GM21381 (cell line): ENCODE measurements around the gene ICAM5.

Experiments used
- ATAC-seq: cut with Tn5 transposase; IDR thresholded peaks from one replicate; pipeline ENCODE4 v1.9.1; 2021; ENCODE audit warnings: mild to moderate bottlenecking, moderate library complexity; ENCODE audit not compliant: unreplicated experiment

The ICAM5 gene

GRCh38 chr19:10291554-10292205 lies 1.9 kb downstream of the ICAM5 start:
- no peak for ATAC-seq

DNA sequence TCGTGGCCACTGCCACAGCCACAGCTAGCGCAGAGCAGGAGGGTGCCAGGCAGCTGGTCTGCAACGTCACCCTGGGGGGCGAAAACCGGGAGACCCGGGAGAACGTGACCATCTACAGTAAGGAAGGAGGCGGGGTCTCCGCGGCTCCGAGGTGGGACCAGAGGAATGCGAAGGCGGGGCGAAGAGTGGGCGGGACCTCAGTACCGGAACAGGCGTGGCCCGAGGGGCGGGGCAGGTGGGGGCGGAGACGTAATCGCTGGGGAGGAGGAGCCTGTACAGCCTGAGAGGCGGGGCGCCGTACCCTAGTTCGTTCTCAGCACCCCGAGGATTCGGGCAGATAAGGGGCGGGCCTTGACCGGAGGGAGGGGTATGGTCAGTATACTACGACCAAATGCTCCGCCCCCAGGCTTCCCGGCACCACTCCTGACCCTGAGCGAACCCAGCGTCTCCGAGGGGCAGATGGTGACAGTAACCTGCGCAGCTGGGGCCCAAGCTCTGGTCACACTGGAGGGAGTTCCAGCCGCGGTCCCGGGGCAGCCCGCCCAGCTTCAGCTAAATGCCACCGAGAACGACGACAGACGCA lies 2.5 kb downstream of the ICAM5 start:
- peak; percentile 40 for ATAC-seq

DNA sequence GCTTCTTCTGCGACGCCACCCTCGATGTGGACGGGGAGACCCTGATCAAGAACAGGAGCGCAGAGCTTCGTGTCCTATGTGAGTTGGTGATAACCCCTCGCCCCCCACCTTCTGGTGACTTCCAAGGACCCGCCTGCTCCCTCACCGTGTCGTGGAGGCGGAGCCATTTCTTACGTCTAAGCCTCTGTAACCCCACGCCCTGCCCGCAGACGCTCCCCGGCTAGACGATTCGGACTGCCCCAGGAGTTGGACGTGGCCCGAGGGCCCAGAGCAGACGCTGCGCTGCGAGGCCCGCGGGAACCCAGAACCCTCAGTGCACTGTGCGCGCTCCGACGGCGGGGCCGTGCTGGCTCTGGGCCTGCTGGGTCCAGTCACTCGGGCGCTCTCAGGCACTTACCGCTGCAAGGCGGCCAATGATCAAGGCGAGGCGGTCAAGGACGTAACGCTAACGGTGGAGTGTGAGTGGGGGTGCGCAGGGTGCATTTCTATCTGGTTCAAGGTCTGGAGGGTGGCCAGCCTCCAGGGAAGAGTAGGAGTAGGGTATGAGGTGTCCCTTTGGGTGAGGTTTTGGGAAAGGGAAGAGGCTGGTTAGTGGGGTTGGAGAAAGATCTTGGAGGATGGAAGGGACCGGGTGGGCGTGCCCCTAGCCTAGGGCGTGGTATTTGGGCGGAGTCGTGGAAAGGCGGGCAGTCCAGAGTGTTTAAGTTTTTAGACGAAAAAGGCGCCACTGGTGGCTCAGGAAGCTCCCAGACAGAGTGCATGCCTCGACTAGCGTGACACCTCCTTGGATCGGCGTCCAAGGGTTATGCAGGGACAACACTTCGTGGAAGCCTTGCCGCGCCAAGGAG lies 3.3 kb downstream of the ICAM5 start:
- ATAC-seq, result no peak

- ATAC-seq, result no peak
These were observed 4.0 kb downstream of the ICAM5 start for GRCh38 chr19:10293637-10294367.

- no peak for ATAC-seq
These were observed 4.6 kb downstream of the ICAM5 start for GRCh38 chr19:10294368-10294697.

DNA sequence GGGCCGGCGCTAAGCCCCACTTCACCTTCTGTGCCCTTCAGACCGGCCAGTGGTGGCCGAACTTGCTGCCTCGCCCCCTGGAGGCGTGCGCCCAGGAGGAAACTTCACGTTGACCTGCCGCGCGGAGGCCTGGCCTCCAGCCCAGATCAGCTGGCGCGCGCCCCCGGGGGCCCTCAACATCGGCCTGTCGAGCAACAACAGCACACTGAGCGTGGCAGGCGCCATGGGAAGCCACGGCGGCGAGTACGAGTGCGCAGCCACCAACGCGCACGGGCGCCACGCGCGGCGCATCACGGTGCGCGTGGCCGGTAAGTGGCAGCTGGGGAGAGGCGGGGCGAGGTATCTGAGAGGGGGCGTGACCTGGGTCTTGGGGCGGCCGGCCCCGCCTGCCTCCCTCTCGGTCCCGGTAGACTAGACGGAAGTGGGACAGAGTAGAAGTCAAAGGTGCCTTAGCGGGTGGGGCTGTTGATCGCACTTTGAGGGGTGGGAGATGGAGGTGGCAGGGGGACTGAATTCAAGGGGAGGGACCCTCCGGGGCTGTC lies 5.6 kb downstream of the ICAM5 start:
- ATAC-seq, result no peak

DNA sequence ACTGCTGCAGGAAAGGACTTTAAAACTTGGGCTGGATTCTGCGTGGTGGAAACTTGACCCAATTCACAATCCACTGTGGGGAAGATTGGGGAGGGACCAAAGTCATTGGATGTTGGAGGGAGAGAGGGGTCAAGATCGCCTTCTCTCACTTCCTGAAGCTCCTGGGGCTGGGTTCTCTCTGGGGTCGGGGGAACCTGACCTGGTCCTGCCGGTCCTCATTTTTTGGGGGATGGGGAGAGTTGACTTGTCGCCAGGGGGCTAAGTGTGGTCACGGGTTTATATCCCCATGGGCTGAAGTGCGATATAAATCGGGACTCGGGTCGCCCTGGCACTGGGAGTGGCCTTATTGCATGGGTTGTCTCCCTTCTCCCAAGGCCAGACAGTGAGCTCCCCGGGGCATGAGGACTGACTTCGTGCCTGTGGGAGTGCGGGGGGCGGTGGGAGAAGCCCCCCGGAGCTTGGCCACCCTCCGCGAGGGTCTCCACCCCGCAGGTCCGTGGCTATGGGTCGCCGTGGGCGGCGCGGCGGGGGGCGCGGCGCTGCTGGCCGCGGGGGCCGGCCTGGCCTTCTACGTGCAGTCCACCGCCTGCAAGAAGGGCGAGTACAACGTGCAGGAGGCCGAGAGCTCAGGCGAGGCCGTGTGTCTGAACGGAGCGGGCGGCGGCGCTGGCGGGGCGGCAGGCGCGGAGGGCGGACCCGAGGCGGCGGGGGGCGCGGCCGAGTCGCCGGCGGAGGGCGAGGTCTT lies 6.3 kb downstream of the ICAM5 start:
- no peak for ATAC-seq

DNA sequence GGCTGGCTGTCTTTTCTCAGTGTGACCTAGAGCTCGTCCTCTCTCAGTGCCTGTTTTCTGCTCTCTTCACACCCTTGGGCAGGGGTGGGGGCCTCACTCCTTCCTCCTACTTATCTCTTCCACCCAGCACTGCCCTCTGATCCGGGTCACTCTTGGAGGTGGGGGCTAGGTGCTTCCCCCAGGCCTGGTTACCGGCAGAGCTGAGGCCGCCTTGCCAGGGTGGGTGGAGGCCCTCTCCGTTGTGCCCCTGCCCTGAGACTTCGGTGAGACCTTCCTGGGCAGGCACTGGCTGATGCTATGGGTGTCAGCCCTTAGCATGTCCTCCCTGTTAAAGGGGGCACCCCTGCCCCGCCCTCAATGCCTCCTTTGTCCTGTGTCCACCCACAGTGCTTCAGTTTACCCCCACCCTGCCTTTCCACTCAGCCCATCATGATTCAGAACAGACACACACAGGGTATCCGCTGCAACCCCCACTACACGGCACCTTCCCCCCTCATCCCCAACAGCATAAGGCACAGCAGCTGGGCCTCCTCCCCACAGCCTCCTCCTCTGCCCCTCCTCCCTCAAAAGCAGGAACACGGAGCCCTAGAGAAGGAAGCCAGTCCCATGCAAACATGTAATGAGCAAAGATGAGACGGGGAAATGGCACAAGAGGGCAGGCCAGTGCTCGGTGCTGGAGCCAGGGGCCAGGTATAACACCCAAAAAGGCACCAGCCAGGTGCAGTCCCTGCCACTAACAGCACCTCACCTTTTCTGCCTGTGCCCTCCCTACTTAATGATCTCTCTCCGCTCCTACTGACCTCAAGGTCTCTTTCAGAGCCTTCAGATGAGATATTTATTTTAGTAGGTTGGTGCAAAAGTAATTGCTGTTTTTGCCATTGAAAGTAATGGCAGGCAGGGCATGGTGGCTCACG lies 10.1 kb downstream of the ICAM5 start:
- no peak for ATAC-seq

GRCh38 chr19:10305139-10305806 lies 15.5 kb downstream of the ICAM5 start:
- ATAC-seq, result no peak

DNA sequence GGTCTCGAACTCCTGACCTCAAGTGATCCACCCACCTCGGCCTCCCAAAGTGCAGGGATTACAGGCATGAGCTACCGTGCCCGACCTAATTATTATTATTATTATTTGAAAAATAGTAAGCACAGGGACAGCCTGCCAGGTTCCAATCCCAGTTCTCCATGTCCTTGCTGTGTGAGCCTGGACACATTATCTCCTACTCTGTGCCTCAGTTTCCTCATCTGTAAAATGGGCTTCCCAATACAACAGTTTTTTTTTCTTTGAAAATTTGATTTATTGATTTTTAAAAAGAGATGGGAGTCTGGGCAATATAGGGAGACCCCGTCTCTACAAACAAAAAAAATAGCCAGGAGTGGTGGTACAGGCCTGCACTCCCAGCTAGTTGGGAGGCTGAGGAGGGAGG lies 16.6 kb downstream of the ICAM5 start:
- ATAC-seq, result no peak

DNA sequence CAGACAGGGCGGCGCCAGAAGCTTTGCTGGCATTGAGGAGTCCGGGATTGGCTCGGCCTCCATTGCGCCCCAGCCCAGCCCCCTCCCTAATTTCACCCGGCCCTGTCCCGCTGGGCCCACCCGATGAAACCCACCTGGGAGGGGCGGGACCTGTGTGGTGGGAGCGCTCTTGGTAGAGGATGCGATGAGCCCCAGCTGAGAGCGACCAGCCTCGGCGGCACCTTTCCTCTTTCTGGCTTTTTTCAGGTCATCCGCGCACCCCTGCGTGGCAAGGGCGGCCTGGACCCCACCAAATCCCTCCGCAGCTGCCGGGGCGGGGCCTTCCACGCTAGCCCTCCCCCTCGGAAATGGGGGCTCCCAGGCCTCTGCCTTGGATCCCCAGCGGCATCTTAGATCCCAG lies 19.7 kb downstream of the ICAM5 start, which contains the start of gene ZGLP1:
TSS of gene ZGLP1 (minus strand) at position 393 of the 400 bp plus-strand sequence.
- ATAC-seq, result no peak

GRCh38 chr19:10315335-10316214 lies 25.8 kb downstream of the ICAM5 start, which contains the start of gene FDX2:
FDX2 (minus strand) TSS chr19:10316015; CDS start chr19:10315996, 19 bp downstream.
- ATAC-seq, result peak; percentile 81

- ATAC-seq, result peak; percentile 6
These were observed 26.7 kb downstream of the ICAM5 start for GRCh38 chr19:10316229-10317044.

DNA sequence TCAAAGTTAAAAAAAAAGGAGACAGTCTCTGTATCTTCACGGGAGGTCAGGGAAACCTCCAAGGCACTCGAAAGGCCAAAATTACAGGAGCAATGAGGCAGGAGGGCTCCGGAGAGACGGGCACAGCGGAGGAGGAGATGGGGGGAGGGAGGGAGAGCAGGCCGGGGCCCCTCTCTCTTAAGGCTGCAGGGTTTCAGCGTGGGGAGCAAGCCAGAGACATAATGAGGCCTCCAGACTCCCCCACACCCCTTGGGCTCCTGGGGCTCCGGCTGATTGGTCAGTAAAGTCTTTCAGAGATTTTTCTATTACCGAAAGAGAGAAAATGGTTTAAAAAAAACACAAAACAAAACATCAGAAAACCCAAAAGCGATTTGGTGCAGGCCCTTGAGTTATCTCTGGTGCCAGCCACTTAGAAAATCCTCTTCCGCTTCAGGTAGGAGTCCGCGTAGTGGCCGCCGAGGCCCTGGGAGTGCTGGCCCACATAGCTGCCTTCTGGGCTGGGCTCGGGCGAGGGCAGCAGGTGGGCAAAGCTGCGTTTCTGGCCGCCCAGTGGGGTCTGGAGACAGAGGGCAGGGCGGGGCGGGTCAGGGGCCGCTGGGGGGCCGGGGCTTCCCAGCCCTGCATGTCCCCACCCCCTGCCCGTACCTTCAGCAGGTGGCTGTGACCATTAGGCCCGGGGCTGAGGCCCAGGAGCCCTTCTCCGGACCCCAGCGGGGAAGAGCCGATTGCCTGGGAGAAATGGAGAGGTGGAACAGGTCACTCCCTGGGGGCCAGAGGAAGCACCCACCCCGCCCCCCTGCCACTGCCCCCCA lies 27.5 kb downstream of the ICAM5 start:
- ATAC-seq, result no peak

DNA sequence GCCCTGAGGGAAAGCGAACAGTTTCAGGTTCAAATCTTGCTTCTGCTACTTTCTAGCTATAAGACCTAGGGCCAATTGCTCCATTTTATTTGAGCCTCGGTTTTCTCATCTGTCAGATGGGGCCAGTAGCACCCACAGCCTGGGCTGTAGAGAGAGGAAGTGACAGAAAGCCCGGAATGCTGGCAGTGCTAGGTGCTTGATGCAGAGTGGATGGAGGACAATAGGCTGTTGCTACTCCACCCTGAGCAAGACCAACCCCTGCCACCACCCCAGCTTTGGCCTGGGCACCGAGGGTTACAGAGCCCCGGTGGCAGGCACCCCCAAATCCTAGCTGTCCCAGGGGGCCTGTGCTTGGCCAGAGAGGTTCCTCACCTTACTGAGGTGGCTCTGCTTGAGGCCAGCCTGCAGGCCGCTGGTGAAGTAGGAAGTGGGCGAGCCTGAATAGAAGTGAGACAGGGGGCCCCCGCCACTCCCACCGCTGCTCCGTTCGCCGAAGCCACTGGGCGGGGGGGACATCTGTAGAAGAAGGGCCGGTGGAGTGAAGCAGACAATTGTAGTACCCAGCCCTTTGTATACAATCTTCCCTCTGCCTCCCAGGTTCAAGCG lies 28.2 kb downstream of the ICAM5 start:
- ATAC-seq, result no peak
